ENCODE measurements around the gene HCK.

HCK gene

GRCh38 chr20:32078791-32079190 lies 26.7 kb downstream of the HCK start:
- H3K4me3 ChIP-seq (ENCODE audit: low read depth, low read length), result no peak overlapping the region
- no peak for TF ChIP-seq CTCF (IDR thresholded peaks at IDR 0.05; ENCODE audit: borderline replicate concordance, insufficient read depth, low read depth, low read length)

GRCh38 chr20:32079655-32080109 lies 27.6 kb downstream of the HCK start:
- no peak for TF ChIP-seq CTCF (IDR thresholded peaks at IDR 0.05; ENCODE audit: borderline replicate concordance, insufficient read depth, low read depth, low read length)

GRCh38 chr20:32080783-32081182 lies 28.7 kb downstream of the HCK start:
- no peak for TF ChIP-seq CTCF (IDR thresholded peaks at IDR 0.05; ENCODE audit: borderline replicate concordance, insufficient read depth, low read depth, low read length)
- no peak overlapping the region for H3K4me3 ChIP-seq (ENCODE audit: low read depth, low read length)

More at GRCh38 chr20:32079655-32080109, 27.6 kb downstream of the HCK start:
- H3K4me3 ChIP-seq (ENCODE audit: low read depth, low read length), result no peak overlapping the region

- no peak overlapping the region for H3K4me3 ChIP-seq (ENCODE audit: low read depth, low read length)
- TF ChIP-seq CTCF (IDR thresholded peaks at IDR 0.05; ENCODE audit: borderline replicate concordance, insufficient read depth, low read depth, low read length), result no peak
Measured at GRCh38 chr20:32083469-32083868, 31.4 kb downstream of the HCK start.

- no peak for TF ChIP-seq CTCF (IDR thresholded peaks at IDR 0.05; ENCODE audit: borderline replicate concordance, insufficient read depth, low read depth, low read length)
- H3K4me3 ChIP-seq (ENCODE audit: low read depth, low read length), result no peak overlapping the region
Measured at GRCh38 chr20:32087070-32087469, 35.0 kb downstream of the HCK start.

- H3K4me3 ChIP-seq (ENCODE audit: low read depth, low read length), result no peak overlapping the region
- no peak for TF ChIP-seq CTCF (IDR thresholded peaks at IDR 0.05; ENCODE audit: borderline replicate concordance, insufficient read depth, low read depth, low read length)
Measured at GRCh38 chr20:32088759-32089158, 36.7 kb downstream of the HCK start.

GRCh38 chr20:32089637-32090362 lies 37.8 kb downstream of the HCK start:
- no peak for TF ChIP-seq CTCF (IDR thresholded peaks at IDR 0.05; ENCODE audit: borderline replicate concordance, insufficient read depth, low read depth, low read length)

More at GRCh38 chr20:32089637-32090362, 37.8 kb downstream of the HCK start:
- H3K4me3 ChIP-seq (ENCODE audit: low read depth, low read length), result no peak overlapping the region
